NCI-H69 (cell line): ENCODE results near the gene RGR.
A peak's percentile ranks its signal among the peaks of the same experiment; 100 is the strongest.

Source experiments
- DNase-seq: peaks from one replicate; lab custom pipeline; 2025; lab: John Stamatoyannopoulos, UW

Gene RGR

DNA sequence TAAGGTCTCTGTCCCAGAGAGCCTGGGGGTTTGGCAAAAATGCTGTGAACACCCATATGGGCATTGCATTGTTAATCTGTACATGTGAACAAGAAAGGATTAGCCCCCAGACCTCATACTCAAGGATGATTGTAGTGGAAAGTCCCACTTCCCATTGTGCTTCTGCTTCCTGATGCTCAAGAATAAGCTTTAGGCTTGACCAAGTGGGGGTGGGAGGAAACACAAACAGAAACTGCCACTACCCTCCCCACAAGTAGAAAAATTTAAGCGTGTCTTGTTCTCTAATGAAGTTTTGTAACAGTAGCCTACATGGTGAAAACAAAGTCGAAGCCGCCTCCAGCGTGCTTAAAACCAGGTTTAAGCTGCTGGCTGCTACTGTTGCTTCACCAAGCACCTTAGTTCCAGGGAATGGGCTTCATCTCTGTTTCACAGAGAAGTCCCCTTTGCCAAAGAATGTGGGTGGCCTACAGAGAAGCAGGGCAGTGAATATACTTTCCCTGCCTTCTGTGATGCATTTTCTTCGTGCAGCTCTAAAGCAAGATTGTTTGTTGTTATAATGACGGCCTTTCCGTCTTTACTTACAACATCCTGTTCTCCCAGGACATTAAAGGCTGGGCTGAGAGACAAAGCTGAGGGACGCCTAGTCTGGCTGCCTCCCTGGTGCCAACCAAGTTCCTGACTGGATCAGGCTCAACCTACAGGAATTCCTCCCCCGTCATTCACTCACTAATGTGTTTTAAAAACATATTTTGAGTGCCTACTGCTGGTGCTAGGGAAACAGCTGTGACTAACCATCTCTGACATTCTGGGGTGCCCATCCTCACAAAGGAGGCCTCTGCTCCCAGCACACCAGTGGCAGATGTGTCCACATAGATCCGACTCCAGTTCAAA, 51.5 kb downstream of the RGR start:
- DNase-seq = peak; percentile 1

DNA sequence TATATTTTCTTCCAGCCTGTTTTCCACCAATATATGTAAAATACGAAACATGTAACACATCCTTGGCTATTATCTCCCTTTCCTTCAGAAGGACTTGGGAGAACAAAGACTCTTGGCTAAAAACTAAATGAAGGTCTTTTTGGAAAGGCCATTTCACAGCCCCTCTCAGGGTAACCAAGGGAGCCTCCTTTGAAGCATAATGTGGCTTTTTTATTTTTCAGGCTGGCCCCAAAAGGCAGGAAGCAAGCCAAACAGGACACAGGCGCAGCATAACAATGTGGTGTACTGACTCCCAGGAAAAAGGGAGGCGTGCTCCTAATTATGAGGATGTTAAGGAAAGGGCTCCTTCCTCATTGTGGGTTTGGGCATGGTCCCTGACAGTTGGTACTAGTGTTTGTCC, 53.2 kb downstream of the RGR start:
- DNase-seq = no peak

DNA sequence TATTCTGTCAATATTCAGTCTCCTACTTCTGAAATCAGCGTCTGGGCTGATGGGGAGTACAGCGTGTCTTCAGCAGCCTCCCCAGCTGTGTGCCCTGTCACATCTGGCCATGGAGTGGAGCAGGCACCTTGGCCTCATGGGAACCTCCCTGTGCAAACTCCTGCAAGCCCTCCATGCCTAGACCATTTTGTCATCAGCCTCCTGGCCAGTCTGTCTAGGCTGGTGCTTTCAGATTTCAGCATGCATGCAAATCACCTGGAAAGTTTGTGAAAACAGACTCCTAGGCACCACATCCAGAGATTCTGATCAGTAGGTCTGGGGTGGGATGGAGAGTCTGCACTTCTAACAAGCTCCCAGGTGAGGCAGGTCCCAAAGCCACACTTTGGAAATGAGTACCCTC, 57.4 kb downstream of the RGR start:
- no peak for DNase-seq

DNA sequence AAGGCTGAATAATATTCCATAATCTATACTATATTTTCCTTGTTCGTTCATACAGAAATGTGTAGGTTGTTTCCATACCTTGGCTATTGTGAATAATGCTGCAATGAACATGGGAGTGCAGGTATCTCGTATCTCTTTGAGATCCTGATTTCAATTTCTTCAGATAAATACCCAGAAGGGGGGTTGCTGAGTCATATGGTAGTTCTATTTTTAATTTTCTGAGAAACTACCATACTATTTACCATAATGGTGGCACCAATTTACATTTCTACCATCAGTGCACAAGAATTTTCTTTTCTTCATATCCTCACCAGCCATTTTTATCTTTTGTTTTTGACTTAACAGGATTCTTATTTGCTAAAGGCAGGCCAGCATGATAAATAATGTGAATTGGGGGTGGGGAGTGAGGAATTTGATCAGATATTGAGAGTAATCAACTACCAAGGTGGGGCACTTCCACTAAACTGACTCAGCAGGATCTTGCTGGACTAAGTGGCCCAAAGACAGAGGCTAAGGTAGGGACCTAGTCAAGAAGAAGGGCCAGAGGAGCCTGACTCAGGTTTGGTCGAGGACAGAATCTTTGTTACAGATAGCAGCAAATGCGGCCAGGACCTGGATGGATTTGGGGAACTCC, 62.0 kb downstream of the RGR start:
- no peak for DNase-seq

DNA sequence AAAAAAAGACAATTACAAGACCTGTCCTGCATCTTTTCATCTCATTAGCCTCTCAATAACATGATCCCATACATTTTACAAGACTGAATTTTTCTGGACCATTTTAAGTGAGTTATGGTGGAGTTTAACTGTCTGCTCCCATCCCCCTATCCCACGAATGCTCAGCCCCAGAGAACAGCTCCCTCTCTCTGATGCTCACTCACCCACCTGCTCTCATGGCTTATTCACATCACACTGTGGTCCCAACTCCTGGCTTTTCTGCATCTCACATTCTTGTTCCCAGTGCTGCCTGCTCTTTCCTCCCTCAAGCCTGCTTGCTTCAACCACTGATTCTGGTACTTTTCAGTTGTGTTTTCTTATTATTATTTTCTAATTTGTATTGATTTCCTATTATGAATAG, 63.2 kb downstream of the RGR start:
- no peak for DNase-seq

DNA sequence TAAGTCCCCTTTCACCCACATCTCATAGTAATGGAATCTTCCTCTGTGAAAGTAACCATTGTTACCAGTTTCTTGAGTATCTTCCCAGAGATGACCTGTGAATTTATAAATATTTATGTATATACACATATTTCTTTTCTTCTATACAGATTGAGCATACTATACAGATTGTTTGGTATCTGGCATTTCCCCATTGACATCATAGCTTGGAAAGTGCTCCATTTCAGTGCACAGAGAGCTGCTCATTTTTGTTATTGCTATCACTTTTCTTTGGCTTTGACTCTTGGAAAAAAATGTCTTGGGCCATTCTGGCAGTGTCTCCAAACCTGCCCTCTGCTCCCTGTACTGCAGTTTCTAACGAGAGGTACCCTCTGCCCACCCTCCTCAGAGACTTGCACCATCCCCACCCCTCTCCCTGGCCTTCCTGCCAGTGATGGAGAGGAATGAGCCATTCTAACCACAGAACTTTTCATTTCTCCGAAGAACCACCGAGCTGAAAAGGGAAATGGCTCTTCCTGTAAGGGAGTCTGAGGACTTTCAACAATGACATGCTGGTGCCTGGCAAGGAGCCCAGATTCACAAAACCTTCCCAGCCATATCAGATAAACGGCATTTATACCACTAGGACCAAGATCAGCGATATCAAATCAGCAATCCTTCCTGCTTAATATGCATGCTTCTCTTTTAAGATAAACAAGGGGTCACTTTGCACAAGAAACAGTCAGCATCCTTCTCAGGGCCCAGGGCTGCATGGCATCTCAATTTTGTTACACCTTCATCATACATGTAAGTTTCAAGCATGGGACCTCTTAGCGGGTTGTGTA, 63.8 kb downstream of the RGR start:
- peak; percentile 53 for DNase-seq
